ENCODE data around the gene SMCO3.

DNA sequence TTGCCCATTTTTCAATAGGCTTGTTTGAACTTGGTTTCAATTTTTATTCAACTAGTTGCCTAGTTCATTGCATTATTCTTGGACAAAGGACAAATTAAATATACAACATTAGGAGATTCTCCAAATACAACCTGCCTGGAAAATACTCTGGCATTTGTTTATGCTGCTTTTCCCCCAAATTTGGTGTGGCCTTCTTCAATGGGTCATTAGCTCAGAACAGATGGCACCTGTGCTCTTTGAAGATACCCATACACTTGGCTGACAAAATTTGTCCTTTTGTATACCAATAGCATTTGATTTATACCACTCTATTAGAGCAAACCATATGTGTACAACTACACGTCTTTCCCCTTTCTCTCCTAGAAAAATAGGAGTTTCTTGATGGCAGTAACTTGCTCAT, 46.4 kb downstream of the SMCO3 start:
- no peak for TF ChIP-seq TAF1 (IDR thresholded peaks at IDR 0.05; ENCODE audit: borderline replicate concordance, low read depth, low read length)
- no peak for TF ChIP-seq RELA (IDR thresholded peaks at IDR 0.05; ENCODE audit: borderline replicate concordance, partially characterized antibody)
- TF ChIP-seq POLR2AphosphoS5 (IDR thresholded peaks at IDR 0.05; ENCODE audit: low read length), result peak; percentile 43; the same call in 1 of the 2 replicates
- TF ChIP-seq, protein P1, sequence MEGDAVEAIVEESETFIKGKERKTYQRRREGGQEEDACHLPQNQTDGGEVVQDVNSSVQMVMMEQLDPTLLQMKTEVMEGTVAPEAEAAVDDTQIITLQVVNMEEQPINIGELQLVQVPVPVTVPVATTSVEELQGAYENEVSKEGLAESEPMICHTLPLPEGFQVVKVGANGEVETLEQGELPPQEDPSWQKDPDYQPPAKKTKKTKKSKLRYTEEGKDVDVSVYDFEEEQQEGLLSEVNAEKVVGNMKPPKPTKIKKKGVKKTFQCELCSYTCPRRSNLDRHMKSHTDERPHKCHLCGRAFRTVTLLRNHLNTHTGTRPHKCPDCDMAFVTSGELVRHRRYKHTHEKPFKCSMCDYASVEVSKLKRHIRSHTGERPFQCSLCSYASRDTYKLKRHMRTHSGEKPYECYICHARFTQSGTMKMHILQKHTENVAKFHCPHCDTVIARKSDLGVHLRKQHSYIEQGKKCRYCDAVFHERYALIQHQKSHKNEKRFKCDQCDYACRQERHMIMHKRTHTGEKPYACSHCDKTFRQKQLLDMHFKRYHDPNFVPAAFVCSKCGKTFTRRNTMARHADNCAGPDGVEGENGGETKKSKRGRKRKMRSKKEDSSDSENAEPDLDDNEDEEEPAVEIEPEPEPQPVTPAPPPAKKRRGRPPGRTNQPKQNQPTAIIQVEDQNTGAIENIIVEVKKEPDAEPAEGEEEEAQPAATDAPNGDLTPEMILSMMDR (IDR thresholded peaks at IDR 0.05 in 2 of 3, conservative IDR thresholded peaks at IDR 0.05 in 1 of 3; ENCODE audit: control insufficient read depth in 2 of 3, extremely low read depth in 1 of 3, insufficient read depth in 1 of 3, low read depth in 3 of 3, low read length in 3 of 3), result no peak
- TF ChIP-seq, protein P2, sequence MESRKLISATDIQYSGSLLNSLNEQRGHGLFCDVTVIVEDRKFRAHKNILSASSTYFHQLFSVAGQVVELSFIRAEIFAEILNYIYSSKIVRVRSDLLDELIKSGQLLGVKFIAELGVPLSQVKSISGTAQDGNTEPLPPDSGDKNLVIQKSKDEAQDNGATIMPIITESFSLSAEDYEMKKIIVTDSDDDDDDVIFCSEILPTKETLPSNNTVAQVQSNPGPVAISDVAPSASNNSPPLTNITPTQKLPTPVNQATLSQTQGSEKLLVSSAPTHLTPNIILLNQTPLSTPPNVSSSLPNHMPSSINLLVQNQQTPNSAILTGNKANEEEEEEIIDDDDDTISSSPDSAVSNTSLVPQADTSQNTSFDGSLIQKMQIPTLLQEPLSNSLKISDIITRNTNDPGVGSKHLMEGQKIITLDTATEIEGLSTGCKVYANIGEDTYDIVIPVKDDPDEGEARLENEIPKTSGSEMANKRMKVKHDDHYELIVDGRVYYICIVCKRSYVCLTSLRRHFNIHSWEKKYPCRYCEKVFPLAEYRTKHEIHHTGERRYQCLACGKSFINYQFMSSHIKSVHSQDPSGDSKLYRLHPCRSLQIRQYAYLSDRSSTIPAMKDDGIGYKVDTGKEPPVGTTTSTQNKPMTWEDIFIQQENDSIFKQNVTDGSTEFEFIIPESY (IDR thresholded peaks at IDR 0.05), result no peak
- TF ChIP-seq, protein P3, sequence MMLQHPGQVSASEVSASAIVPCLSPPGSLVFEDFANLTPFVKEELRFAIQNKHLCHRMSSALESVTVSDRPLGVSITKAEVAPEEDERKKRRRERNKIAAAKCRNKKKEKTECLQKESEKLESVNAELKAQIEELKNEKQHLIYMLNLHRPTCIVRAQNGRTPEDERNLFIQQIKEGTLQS (IDR thresholded peaks at IDR 0.05; ENCODE audit: borderline replicate concordance, extremely low read depth, low read depth, low read length), result no peak
